ENCODE measurements around the gene EMILIN2. TPM values are rescaled to one million over a fixed set of nuclear protein-coding genes. Genes with fewer than 3 reads are reported as not detected.

Gene EMILIN2
- total and polyA plus RNA-seq, 2 of the 13 experiments (the other 11 are each of a cell fraction or from before 2014, with no cell fraction given), result 7.6 to 8.2 TPM

- no peak for TF ChIP-seq SNAPC4 (CRISPR knock-in tag; IDR thresholded peaks at IDR 0.05)
- TF ChIP-seq RFX1 (IDR thresholded peaks at IDR 0.05), result no peak
These were observed 45.0 kb downstream of the EMILIN2 start (continued) for GRCh38 chr18:2891526-2892431.

- TF ChIP-seq ZNF660 (CRISPR knock-in tag; IDR thresholded peaks at IDR 0.05; ENCODE audit: borderline replicate concordance, low read depth), result no peak
- Histone ChIP-seq H3K27ac (ENCODE audit: extremely low read length, insufficient read depth, low read length) (no peak overlapping the region), H3K9ac (ENCODE audit: insufficient read depth, low read depth, low read length) (no peak overlapping the region), H3K4me1 (ENCODE audit: insufficient read depth, low read length) (peaks cover 33% of the 10 kb centered on the region), H3K36me3 (replicated peaks in 1 of 2; ENCODE audit: control insufficient read depth in 1 of 2, insufficient read depth in 2 of 2, low read length in 2 of 2) (no peaks in the 10 kb centered on the region), H4K20me1 (ENCODE audit: insufficient read depth, low read length) (no peaks in the 10 kb centered on the region), H3K4me3 (replicated peaks in 1 of 3; ENCODE audit: insufficient read depth in 1 of 3, low read depth in 2 of 3, low read length in 3 of 3) (no peak overlapping the region), H3K9me3 (ENCODE audit: low read length) (no peaks in the 10 kb centered on the region), H3K27me3 (ENCODE audit: control insufficient read depth in 1 of 2, insufficient read depth in 2 of 2, low read length in 2 of 2) (peaks cover 2 to 19% of the 10 kb centered on the region in 2 experiments; a peak in 4 of 5 replicates), H3K79me2 (ENCODE audit: insufficient read depth, low read length) (no peaks in the 10 kb centered on the region), H2AFZ (ENCODE audit: low read length) (no peak overlapping the region), H3K4me2 (ENCODE audit: low read depth, low read length) (no peak overlapping the region)
- no peak for FAIRE-seq
- intact Hi-C loops (cut with micrococcal nuclease; ENCODE audit: unreplicated experiment) (no loop called here), in situ Hi-C loops (cut with HindIII; ENCODE audit: extremely low pct_ligation_motif_present, low pct_unique_long_range_greater_than_20kb) (no loop called here)
- ChIA-PET POLR2A (no interaction called here), CTCF (ENCODE audit: low intra/inter-chr PET ratio, low total read pairs) (no interaction called here)
- 16% methylated on average over 4 of the region's 4 CpGs for WGBS (ENCODE audit: low lambda C conversion rate)
- no peak for DNase-seq (ENCODE audit: low spot score)
- no TSS peak for BruUV-seq (replicated peaks)
- ATAC-seq, result no peak
These were observed 46.2 kb downstream of the EMILIN2 start for GRCh38 chr18:2893056-2893455.

All from HepG2 (cell line).